GM23338 (cell line): ENCODE data around the gene SRGAP2B. TPM values are rescaled to one million over a fixed set of nuclear protein-coding genes. Genes with fewer than 3 reads are reported as not detected.
"Not testable (repeated sequence)": the region's sequence is repeated elsewhere in the genome, so short reads cannot be mapped to it uniquely, and the experiment has no call there.

Experiments used
- ATAC-seq: fragments of 200-7000 bp; cut with Tn5 transposase; 3 replicates; pipeline ENCODE4 v1.9.1; 2020
- DNase-seq: peaks from one replicate; pipeline ENCODE4 v3.0.0-alpha.2; 2015; ENCODE audit warnings: low spot score
- H2AFZ ChIP-seq: fragments of 200-600 bp; sonication (generic); 2 replicates; pipeline ENCODE4 v1.8.0; 2016; ENCODE audit warnings: antibody characterized with exemption, mild to moderate bottlenecking, moderate library complexity
- H3F3A ChIP-seq: fragments of 200-600 bp; sonication (generic); replicated peaks from 2 replicates; pipeline ENCODE4 v1.8.0; 2017; ENCODE audit warnings: antibody characterized with exemption, mixed run types, low read depth
- H3K27ac ChIP-seq: fragments of 200-600 bp; sonication (generic); 2 replicates; pipeline ENCODE4 v1.6.1; 2016; ENCODE audit warnings: low read depth
- H3K27me3 ChIP-seq: fragments of 200-600 bp; sonication (generic); 2 replicates; pipeline ENCODE4 v1.8.0; 2016; ENCODE audit warnings: mild to moderate bottlenecking, mixed run types, moderate library complexity; ENCODE audit not compliant: insufficient read depth
- H3K36me3 ChIP-seq: fragments of 200-600 bp; sonication (generic); 2 replicates; pipeline ENCODE4 v1.8.0; 2016; ENCODE audit warnings: mild to moderate bottlenecking; ENCODE audit not compliant: insufficient read depth
- H3K4me1 ChIP-seq: fragments of 200-600 bp; sonication (generic); 2 replicates; pipeline ENCODE4 v1.8.0; 2016; ENCODE audit warnings: mild to moderate bottlenecking, moderate library complexity; ENCODE audit not compliant: insufficient read depth
- H3K4me2 ChIP-seq: fragments of 200-600 bp; sonication (generic); 2 replicates; pipeline ENCODE4 v1.7.1; 2017; ENCODE audit warnings: mixed run types
- H3K4me3 ChIP-seq: fragments of 200-600 bp; sonication (generic); 2 replicates; pipeline ENCODE4 v1.6.1; 2016; ENCODE audit warnings: mixed run types
- H3K79me2 ChIP-seq: fragments of 200-600 bp; sonication (generic); replicated peaks from 2 replicates; pipeline ENCODE4 v1.8.0; 2017; ENCODE audit warnings: mild to moderate bottlenecking; ENCODE audit not compliant: insufficient read depth
- H3K9me2 ChIP-seq: fragments of 200-600 bp; sonication (generic); 2 replicates; pipeline ENCODE4 v1.8.0; 2017; ENCODE audit not compliant: insufficient read depth
- H4K20me1 ChIP-seq: fragments of 200-600 bp; sonication (generic); replicated peaks from 2 replicates; pipeline ENCODE4 v1.8.0; 2017; ENCODE audit warnings: mild to moderate bottlenecking; ENCODE audit not compliant: insufficient read depth
- H3K27ac Mint-ChIP-seq: 2 replicates; pipeline ENCODE4 v1.8.0; 2020; ENCODE audit warnings: inconsistent platforms, mild to moderate bottlenecking, moderate library complexity, mixed read lengths
- H3K27me3 Mint-ChIP-seq: 3 replicates; pipeline ENCODE4 v1.8.0; 2022; ENCODE audit warnings: low read depth, mild to moderate bottlenecking, moderate library complexity, mixed read lengths, inconsistent platforms; ENCODE audit not compliant: insufficient read depth, poor library complexity
- H3K36me3 Mint-ChIP-seq: 3 replicates; pipeline ENCODE4 v1.8.0; 2021; ENCODE audit warnings: low read depth, mild to moderate bottlenecking, inconsistent platforms, moderate library complexity, mixed read lengths
- H3K4me1 Mint-ChIP-seq: 3 replicates; pipeline ENCODE4 v1.8.0; 2020; ENCODE audit warnings: mild to moderate bottlenecking, inconsistent platforms, mixed read lengths
- H3K4me3 Mint-ChIP-seq: 3 replicates; pipeline ENCODE4 v1.8.0; 2021; ENCODE audit warnings: moderate library complexity, mild to moderate bottlenecking, inconsistent platforms, mixed read lengths
- H3K9me3 Mint-ChIP-seq: 3 replicates; pipeline ENCODE4 v1.8.0; 2020; ENCODE audit warnings: moderate library complexity, mild to moderate bottlenecking, inconsistent platforms, mixed read lengths
- EZH2 ChIP-seq: fragments of 200-600 bp; sonication (generic); IDR thresholded peaks from one replicate; pipeline ENCODE4 v1.8.0; 2017; ENCODE audit warnings: antibody characterized with exemption, mild to moderate bottlenecking, low read depth; ENCODE audit not compliant: unreplicated experiment
- polyA plus RNA-seq: library from polyadenylated mRNA; unstranded; fragments of >200 nt; fragmentation: Nextera tagmentation; extraction: Ambion mirVana; gene quantifications from 2 replicates; pipeline ENCODE4 v1.2.1, GENCODE V29; 2016
- total RNA-seq: library from RNA; depleted of rRNA; stranded (reverse); fragments of >200 nt; shearing (Covaris generic); gene quantifications from 2 replicates; pipeline ENCODE4 v1.2.3, GENCODE V29; 2014

SRGAP2B gene
- total and polyA plus RNA-seq, 2 experiments from 2014 or later, result 17.4 to 28.8 TPM

DNA sequence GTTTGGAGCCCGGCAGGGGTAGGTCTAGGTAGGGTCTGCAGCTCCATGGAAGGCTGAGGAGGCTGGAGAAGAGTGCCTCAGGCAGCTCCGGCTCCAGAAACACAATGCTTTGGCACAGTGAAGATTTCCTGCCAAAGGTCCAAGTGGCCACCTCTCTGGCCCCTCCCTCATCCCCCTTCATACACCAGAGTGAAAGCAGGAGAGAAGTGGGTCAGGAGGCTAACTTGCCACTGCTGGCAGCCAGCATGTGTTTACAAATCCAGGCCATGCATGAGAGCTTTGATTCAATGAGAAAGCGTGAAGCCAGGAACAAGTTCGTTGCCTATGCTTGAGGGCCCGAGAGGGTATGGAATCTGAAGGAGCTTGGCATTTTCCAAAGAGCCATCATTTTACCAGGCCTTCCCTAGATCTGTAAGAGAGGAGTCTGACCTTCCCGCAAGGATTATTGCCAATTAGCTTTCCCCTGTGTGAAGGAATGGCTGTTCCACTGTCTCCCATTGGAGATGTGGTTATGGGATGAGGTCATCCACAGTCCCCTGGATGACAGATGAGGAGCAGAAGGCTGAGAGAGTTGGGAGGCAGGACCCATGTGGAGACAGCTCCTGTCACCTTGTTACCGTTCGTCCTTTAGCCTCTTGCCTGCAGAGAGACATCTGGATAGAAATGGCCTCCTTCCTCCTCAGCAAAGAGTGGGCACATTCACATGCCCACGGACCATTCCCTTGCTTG lies 201.3 kb downstream of the SRGAP2B start:
- not testable (repeated sequence) for ATAC-seq

DNA sequence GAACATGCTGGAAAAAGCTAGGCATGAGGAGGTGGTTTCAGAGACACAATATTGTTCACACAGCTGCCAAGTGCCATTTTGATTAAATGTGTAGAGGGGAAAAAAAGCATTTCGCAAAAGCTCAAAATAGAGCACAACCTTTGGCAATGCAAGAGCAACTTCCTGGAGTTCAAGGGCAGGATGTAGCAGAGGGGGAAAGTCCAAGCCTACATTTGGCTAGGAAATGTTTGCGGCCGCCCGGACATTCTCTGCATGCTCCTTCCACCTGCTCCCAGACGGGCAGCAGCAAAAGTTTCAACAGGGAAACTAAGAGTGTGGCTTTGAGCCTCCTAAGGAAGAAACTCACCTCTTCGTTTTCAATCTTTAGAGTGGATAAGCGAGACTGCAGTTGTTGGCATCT lies 202.1 kb downstream of the SRGAP2B start:
- not testable (repeated sequence) for H3K4me1 Mint-ChIP-seq, H3K9me2 ChIP-seq, H3K4me3 Mint-ChIP-seq, H3K4me1 ChIP-seq, H3K27ac ChIP-seq, H3K4me2 ChIP-seq, H3K9me3 Mint-ChIP-seq, H3K36me3 Mint-ChIP-seq, DNase-seq, ATAC-seq, H3K27me3 ChIP-seq, H3K27me3 Mint-ChIP-seq, H2AFZ ChIP-seq, H4K20me1 ChIP-seq, H3F3A ChIP-seq, H3K4me3 ChIP-seq, H3K36me3 ChIP-seq, H3K27ac Mint-ChIP-seq, H3K79me2 ChIP-seq

More for the DNA sequence above, 201.3 kb downstream of the SRGAP2B start:
- not testable (repeated sequence) for DNase-seq, H3K27me3 Mint-ChIP-seq, H3K4me3 ChIP-seq, H3K9me3 Mint-ChIP-seq, H3K27me3 ChIP-seq, H3K27ac Mint-ChIP-seq, H3K4me1 ChIP-seq, H3K27ac ChIP-seq, H3K36me3 ChIP-seq, H4K20me1 ChIP-seq, H3K4me2 ChIP-seq, H3K4me1 Mint-ChIP-seq, H3K79me2 ChIP-seq, H3K9me2 ChIP-seq, H3K36me3 Mint-ChIP-seq, H3K4me3 Mint-ChIP-seq, H2AFZ ChIP-seq, H3F3A ChIP-seq

DNA sequence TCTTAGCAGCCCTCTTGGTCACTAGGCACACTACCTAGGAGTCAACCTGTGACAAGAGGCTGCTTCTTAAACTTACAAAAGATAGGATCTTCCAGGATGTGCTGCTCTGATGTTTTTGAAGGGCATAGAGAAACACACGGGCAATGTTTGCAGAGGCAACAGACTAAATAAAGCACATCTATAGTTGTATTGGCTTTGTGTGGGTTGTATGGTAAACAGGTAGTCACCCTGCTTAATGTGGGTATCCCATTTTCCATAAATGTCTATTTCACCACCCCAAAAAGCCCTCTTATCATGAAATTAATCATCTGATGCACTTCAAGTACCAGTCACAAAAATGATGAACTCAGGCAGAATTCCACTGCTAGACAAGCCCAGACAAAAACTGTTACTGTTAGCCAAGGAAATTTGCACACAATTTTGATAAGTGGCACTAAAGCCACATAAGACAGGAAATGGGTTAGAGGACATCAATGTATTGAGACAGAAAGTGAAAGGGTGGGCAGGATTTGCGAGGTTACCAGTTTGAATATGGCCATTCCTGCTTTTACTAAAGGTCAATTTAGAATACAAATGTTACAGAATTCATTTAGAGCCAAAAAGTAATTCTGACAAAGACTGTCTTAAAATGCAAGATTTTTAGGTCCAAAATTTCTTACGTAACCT lies 205.5 kb downstream of the SRGAP2B start:
- not testable (repeated sequence) for ATAC-seq, H4K20me1 ChIP-seq, H2AFZ ChIP-seq, H3K36me3 ChIP-seq, H3K9me2 ChIP-seq, H3K4me1 ChIP-seq, H3K27ac Mint-ChIP-seq, DNase-seq, H3F3A ChIP-seq, H3K4me1 Mint-ChIP-seq, H3K4me2 ChIP-seq, H3K4me3 Mint-ChIP-seq, H3K79me2 ChIP-seq, H3K4me3 ChIP-seq, H3K27ac ChIP-seq, H3K9me3 Mint-ChIP-seq, H3K27me3 ChIP-seq, H3K27me3 Mint-ChIP-seq, H3K36me3 Mint-ChIP-seq

DNA sequence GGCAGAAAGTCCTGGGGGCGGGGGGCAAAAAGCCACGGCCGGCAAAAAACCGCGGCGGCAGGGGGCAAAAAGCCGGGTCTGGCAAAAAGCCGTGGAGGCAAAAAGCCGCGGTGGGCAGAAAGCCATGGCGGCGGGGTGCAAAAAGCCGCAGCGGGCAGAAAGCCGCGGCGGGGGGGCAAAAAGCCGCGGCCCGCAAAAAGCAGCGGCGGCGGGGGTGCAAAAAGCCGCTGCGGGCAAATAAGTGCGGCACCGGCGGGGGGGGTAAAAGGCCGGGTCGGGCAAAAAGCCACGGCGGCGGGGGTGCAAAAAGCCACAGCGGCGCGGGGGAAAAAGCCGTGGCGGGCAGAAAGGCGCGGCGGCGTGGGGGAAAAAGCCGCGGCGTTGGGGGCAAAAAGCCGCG lies 212.1 kb downstream of the SRGAP2B start:
- TF ChIP-seq EZH2, result peak; percentile 67
- H3K4me1 ChIP-seq, H4K20me1 ChIP-seq, H3F3A ChIP-seq, H2AFZ ChIP-seq, H3K9me2 ChIP-seq, H3K79me2 ChIP-seq, H3K27me3 Mint-ChIP-seq, H3K4me1 Mint-ChIP-seq, H3K36me3 ChIP-seq, H3K27ac Mint-ChIP-seq, ATAC-seq, H3K36me3 Mint-ChIP-seq, H3K9me3 Mint-ChIP-seq, H3K27ac ChIP-seq: not testable (repeated sequence)
- Histone ChIP-seq H3K4me3 (peak overlapping the region; percentile 53), H3K4me2 (peak overlapping the region; percentile 67; the same call in 1 of the 2 replicates), H3K27me3 (peaks cover 14% of the 10 kb centered on the region)
- peak; percentile 2 for DNase-seq
- H3K4me3 Mint-ChIP-seq, result peak overlapping the region; percentile 54

DNA sequence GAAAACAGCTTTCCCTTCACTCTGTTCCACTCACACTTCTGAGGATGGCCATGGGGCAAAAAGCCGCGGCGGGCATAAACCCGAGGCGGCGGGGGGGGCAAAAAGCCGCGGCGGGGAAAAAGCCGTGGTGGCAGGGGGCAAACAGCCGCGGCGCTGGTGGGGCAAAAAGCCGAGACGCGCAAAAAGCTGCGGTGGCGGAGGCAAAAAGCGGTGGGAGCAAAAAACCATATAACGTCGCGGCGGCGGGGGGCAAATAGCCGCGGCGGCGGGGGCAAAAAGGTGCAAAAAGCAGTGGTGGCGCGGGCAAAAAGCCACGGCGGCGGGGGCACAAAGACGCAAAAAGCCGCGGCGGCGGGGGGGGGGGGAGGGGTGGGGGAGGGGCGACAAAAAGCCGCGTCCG lies 212.8 kb downstream of the SRGAP2B start:
- H3K4me1 Mint-ChIP-seq, H3K9me3 Mint-ChIP-seq: not testable (repeated sequence)

DNA sequence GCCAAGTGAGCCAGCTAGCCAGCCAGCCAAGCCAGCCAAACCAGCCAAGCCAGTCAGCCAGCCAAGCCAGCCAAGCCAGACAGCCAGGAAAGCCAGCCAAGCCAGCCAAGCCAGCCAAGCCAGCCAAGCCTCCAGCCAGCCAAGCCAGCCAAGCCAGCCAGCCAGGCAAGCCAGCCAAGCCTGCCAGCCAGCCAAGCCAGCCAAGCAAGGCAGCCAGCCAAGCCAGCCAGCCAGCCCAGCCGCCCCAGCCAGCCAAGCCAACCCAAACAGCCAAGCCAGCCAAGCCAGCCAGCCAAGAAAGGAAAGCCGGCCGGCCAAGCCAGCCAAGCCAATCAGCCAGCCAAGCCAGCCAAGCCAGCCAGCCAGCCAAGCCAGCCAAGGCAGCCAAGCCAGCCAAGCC lies 236.5 kb downstream of the SRGAP2B start:
- H4K20me1 ChIP-seq, H3K36me3 ChIP-seq, H2AFZ ChIP-seq, H3K79me2 ChIP-seq, DNase-seq, H3K27me3 ChIP-seq, ATAC-seq, H3K27me3 Mint-ChIP-seq, H3K4me1 Mint-ChIP-seq, H3K4me2 ChIP-seq, H3K4me3 Mint-ChIP-seq, H3K4me1 ChIP-seq, H3K36me3 Mint-ChIP-seq, H3K9me2 ChIP-seq, H3F3A ChIP-seq, H3K27ac ChIP-seq, H3K9me3 Mint-ChIP-seq, H3K27ac Mint-ChIP-seq, H3K4me3 ChIP-seq: not testable (repeated sequence)

More for the DNA sequence above, 212.8 kb downstream of the SRGAP2B start:
- not testable (repeated sequence) for H3K27ac Mint-ChIP-seq, H3K79me2 ChIP-seq, H3K4me2 ChIP-seq, H3K36me3 Mint-ChIP-seq, H3K4me1 ChIP-seq, ATAC-seq, H3K9me2 ChIP-seq, H3K27ac ChIP-seq, H3F3A ChIP-seq, H3K4me3 Mint-ChIP-seq, H2AFZ ChIP-seq, H3K27me3 Mint-ChIP-seq, H4K20me1 ChIP-seq, H3K36me3 ChIP-seq, DNase-seq, H3K4me3 ChIP-seq
- H3K27me3 ChIP-seq, result peaks cover 14% of the 10 kb centered on the region
